H1 (cell line): ENCODE results near the gene HILPDA. TPM values are rescaled to one million over a fixed set of nuclear protein-coding genes. Genes with fewer than 3 reads are reported as not detected.

Source experiments
- CTCF ChIA-PET: fragments of 300-600 bp; sonication (Branson Sonifier 250); formaldehyde crosslinking; loops from one replicate; lab custom pipeline; 2021; ENCODE audit not compliant: partially characterized antibody; lab: Charles Lee
- POLR2A ChIA-PET: fragments of 300-600 bp; sonication (Branson Sonifier 250); formaldehyde crosslinking; loops from one replicate; lab custom pipeline; 2021; ENCODE audit warnings: inconsistent platforms; ENCODE audit not compliant: partially characterized antibody; lab: Charles Lee
- DNase-seq, 2 experiments: peaks; one replicate each; pipeline versions ENCODE4 v3.0.0 to v3.0.0-alpha.2; 2010 to 2022; ENCODE audit warnings: low spot score in 2 of 2, low read depth in 1 of 2, mixed read lengths in 1 of 2
- FAIRE-seq: peaks from 2 replicates; lab custom pipeline; 2011; peaks lifted over from hg19 to GRCh38; lab: Jason Lieb, UNC
- H2AFZ ChIP-seq: 2 replicates; pipeline ENCODE4 v1.8.1; 2012; ENCODE audit warnings: low read length, inconsistent platforms
- H2AK5ac ChIP-seq: 2 replicates; pipeline ENCODE4 v1.6.1; 2013; ENCODE audit warnings: low read depth, low read length
- H2BK120ac ChIP-seq: replicated peaks from 2 replicates; pipeline ENCODE3; 2013; ENCODE audit warnings: low read depth, low read length, inconsistent platforms
- H2BK12ac ChIP-seq: 2 replicates; pipeline ENCODE4 v1.6.1; 2013; ENCODE audit warnings: low read depth, low read length
- H2BK15ac ChIP-seq: 2 replicates; pipeline ENCODE4 v1.6.1; 2013; ENCODE audit warnings: low read length
- H2BK20ac ChIP-seq: 2 replicates; pipeline ENCODE4 v1.6.1; 2013; ENCODE audit warnings: low read length
- H2BK5ac ChIP-seq: 2 replicates; pipeline ENCODE4 v1.6.1; 2013; ENCODE audit warnings: low read depth, low read length
- H3K14ac ChIP-seq: 2 replicates; pipeline ENCODE4 v1.6.1; 2013; ENCODE audit warnings: inconsistent platforms; ENCODE audit not compliant: insufficient read length
- H3K18ac ChIP-seq: 2 replicates; pipeline ENCODE4 v1.6.1; 2013; ENCODE audit warnings: low read length; ENCODE audit errors: extremely low read depth
- H3K23ac ChIP-seq: 2 replicates; pipeline ENCODE4 v1.6.1; 2013; ENCODE audit warnings: inconsistent platforms; ENCODE audit not compliant: insufficient read length
- H3K23me2 ChIP-seq: 2 replicates; pipeline ENCODE4 v1.6.1; 2013; ENCODE audit warnings: low read depth, low read length
- H3K27ac ChIP-seq: 2 replicates; pipeline ENCODE4 v1.6.1; 2011; ENCODE audit warnings: low read depth, low read length, inconsistent platforms
- H3K27me3 ChIP-seq, 4 experiments: replicated peaks in 1 of 4; 1 replicate in 1 of 4; 2 replicates in 3 of 4; pipeline versions ENCODE4 v1.6.1 to v1.8.1; 2011 to 2013; ENCODE audit warnings: low read length in 3 of 4, mild to moderate bottlenecking in 3 of 4, inconsistent platforms in 2 of 4, mixed read lengths in 2 of 4, moderate library complexity in 1 of 4; ENCODE audit not compliant: control insufficient read depth in 3 of 4, insufficient read depth in 3 of 4; ENCODE audit errors: extremely low read depth in 1 of 4
- H3K36me3 ChIP-seq, 4 experiments: 2 replicates each; pipeline versions ENCODE4 v1.6.1 to v1.8.1; 2011 to 2013; ENCODE audit warnings: mild to moderate bottlenecking in 4 of 4, low read length in 3 of 4, moderate library complexity in 2 of 4, control low read depth in 1 of 4, inconsistent platforms in 1 of 4; ENCODE audit not compliant: insufficient read depth in 4 of 4, control insufficient read depth in 2 of 4
- H3K4ac ChIP-seq: replicated peaks from 2 replicates; pipeline ENCODE3; 2013; ENCODE audit warnings: low read length, low read depth, mixed read lengths, inconsistent platforms; ENCODE audit not compliant: insufficient read length
- H3K4me1 ChIP-seq, 4 experiments: replicated peaks in 1 of 4; 1 replicate in 1 of 4; 2 replicates in 3 of 4; pipeline versions ENCODE4 v1.6.1 to v1.8.1; 2011 to 2013; ENCODE audit warnings: low read length in 3 of 4, inconsistent platforms in 2 of 4, mixed read lengths in 1 of 4; ENCODE audit not compliant: insufficient read depth in 4 of 4, control insufficient read depth in 3 of 4
- H3K4me2 ChIP-seq, 2 experiments: 2 replicates each; pipeline versions ENCODE4 v1.6.1 to v1.8.1; 2011 to 2013; ENCODE audit warnings: low read depth in 2 of 2, low read length in 2 of 2, control low read depth in 1 of 2, inconsistent platforms in 1 of 2, mild to moderate bottlenecking in 1 of 2; ENCODE audit not compliant: insufficient read depth in 1 of 2
- H3K4me3 ChIP-seq, 4 experiments: fragments of 200-600, 300-600 bp in 1 of 4; sonication (generic), shearing (Covaris generic), sonication (Bioruptor Twin) in 1 of 4; 2 replicates each; pipeline versions ENCODE4 v1.5.1 to v1.8.1; 2011 to 2016; ENCODE audit warnings: low read length in 4 of 4, low read depth in 3 of 4, control low read depth in 2 of 4, inconsistent platforms in 2 of 4, mild to moderate bottlenecking in 2 of 4, mixed read lengths in 1 of 4, moderate library complexity in 1 of 4; ENCODE audit not compliant: insufficient read depth in 2 of 4; ENCODE audit errors: extremely low read depth in 1 of 4
- H3K56ac ChIP-seq: replicated peaks from 2 replicates; pipeline ENCODE3; 2013; ENCODE audit warnings: low read depth, mild to moderate bottlenecking, mixed read lengths, low read length, inconsistent platforms; ENCODE audit not compliant: insufficient read length
- H3K79me1 ChIP-seq: 2 replicates; pipeline ENCODE4 v1.6.1; 2013; ENCODE audit warnings: low read depth, low read length, control low read depth
- H3K79me2 ChIP-seq, 2 experiments: 2 replicates each; pipeline versions ENCODE4 v1.6.1 to v1.8.1; 2012 to 2013; ENCODE audit warnings: low read length in 2 of 2, mild to moderate bottlenecking in 2 of 2, inconsistent platforms in 1 of 2; ENCODE audit not compliant: insufficient read depth in 2 of 2, control insufficient read depth in 1 of 2
- H3K9ac ChIP-seq, 4 experiments: replicated peaks in 1 of 4; 1 replicate in 1 of 4; 2 replicates in 3 of 4; pipeline versions ENCODE4 v1.6.1 to v1.8.1; 2011 to 2013; ENCODE audit warnings: low read depth in 3 of 4, low read length in 3 of 4, control low read depth in 2 of 4, mild to moderate bottlenecking in 2 of 4, moderate library complexity in 2 of 4, inconsistent platforms in 1 of 4; ENCODE audit errors: extremely low read depth in 1 of 4
- H3K9me3 ChIP-seq, 2 experiments: 2 replicates each; pipeline versions ENCODE4 v1.6.1 to v1.8.1; 2012 to 2013; ENCODE audit warnings: mild to moderate bottlenecking in 2 of 2, moderate library complexity in 2 of 2, control low read depth in 1 of 2, inconsistent platforms in 1 of 2, low read depth in 1 of 2, low read length in 1 of 2, mixed read lengths in 1 of 2; ENCODE audit not compliant: insufficient read depth in 2 of 2
- H4K20me1 ChIP-seq, 2 experiments: replicated peaks in 1 of 2; 2 replicates each; pipeline versions ENCODE3 to v1.8.1; 2011 to 2013; ENCODE audit warnings: inconsistent platforms in 2 of 2, low read length in 2 of 2, mild to moderate bottlenecking in 1 of 2; ENCODE audit not compliant: insufficient read depth in 2 of 2, control insufficient read depth in 1 of 2
- H4K5ac ChIP-seq: 2 replicates; pipeline ENCODE4 v1.6.1; 2013; ENCODE audit warnings: low read length, low read depth, mixed read lengths, inconsistent platforms; ENCODE audit not compliant: insufficient read length
- H4K8ac ChIP-seq: 2 replicates; pipeline ENCODE4 v1.8.0; 2013; ENCODE audit warnings: mild to moderate bottlenecking, moderate library complexity, low read length, inconsistent platforms; ENCODE audit not compliant: insufficient read depth; ENCODE audit errors: extremely low read depth
- H4K91ac ChIP-seq: replicated peaks from 2 replicates; pipeline ENCODE3; 2013; ENCODE audit warnings: low read length, mixed read lengths, inconsistent platforms; ENCODE audit not compliant: insufficient read length
- ATF2 ChIP-seq: IDR thresholded peaks from 2 replicates; pipeline ENCODE4 v1.6.1; 2012; ENCODE audit warnings: low read length, inconsistent platforms
- BCL11A ChIP-seq, 2 experiments: IDR thresholded peaks; one replicate each; pipeline ENCODE4 v1.6.1; 2011; ENCODE audit warnings: low read depth in 2 of 2, low read length in 2 of 2, mild to moderate bottlenecking in 2 of 2
- HDAC6 ChIP-seq: IDR thresholded peaks from one replicate; pipeline ENCODE4 v1.7.1; 2012; ENCODE audit warnings: low read depth, mild to moderate bottlenecking, inconsistent platforms, low read length, moderate library complexity
- whole genome bisulfite sequencing, 2 experiments: shearing (Covaris generic) in 1 of 2; methylation state at CpG; one replicate each; pipeline versions ENCODE4 v1.1.6 to v1.1.7; 2013 to 2015; ENCODE audit warnings: low lambda C conversion rate in 2 of 2, mixed read lengths in 2 of 2, inconsistent platforms in 1 of 2, low coverage in 1 of 2, missing lambda C conversion rate in 1 of 2; ENCODE audit not compliant: insufficient replicate concordance in 2 of 2, insufficient coverage in 1 of 2, insufficient read length in 1 of 2; ENCODE audit errors: extremely low coverage in 1 of 2, missing lambda C conversion rate in 1 of 2; 5-methylcytosine and 5-hydroxymethylcytosine counted together
- polyA plus RNA-seq, 7 experiments: library from polyadenylated mRNA; depleted of rRNA in 3 of 7; stranded (reverse) in 5 of 7; unstranded in 2 of 7; fragments of >200 nt in 5 of 7; fragments of 200-250 nt in 2 of 7; gene quantifications; 1 replicate in 5 of 7; 2 replicates in 1 of 7; 4 replicates in 1 of 7; pipeline versions ENCODE4 v1.2.1 to v1.2.3, GENCODE V29; 2011 to 2013; ENCODE audit warnings: missing spikeins in 2 of 7, mixed read lengths in 2 of 7
- total RNA-seq: library from RNA; stranded (reverse); fragmentation: NEBNext Ultra II Directional; extraction: Animal tissue kit (Norgen Biotek cat#: 25700); gene quantifications from 2 replicates; pipeline ENCODE4 v1.2.1, GENCODE V29; 2021

The HILPDA gene
- total and polyA plus RNA-seq, 2 of the 8 experiments (the other 6 are each of a cell fraction or from before 2014, with no cell fraction given) = 35.6 to 80.0 TPM

GRCh38 chr7:128431754-128432153 lies 23.9 kb upstream of the HILPDA start:
- no peak overlapping the region for H3K9ac ChIP-seq
- H3K79me2 ChIP-seq = no peaks in the 10 kb centered on the region
- WGBS, 2 experiments = 93% methylated on average over 2 of the region's 2 CpGs; no CpG with 5 or more reads in 1 of the 2 experiments
- H3K4me1 ChIP-seq = peaks cover 3 to 12% (median 8%) of the 10 kb centered on the region in 4 experiments; a peak in 4 of 7 replicates
- no peak overlapping the region for H2BK120ac ChIP-seq
- H3K4me3 ChIP-seq = no peak overlapping the region
- TF ChIP-seq HDAC6 (no peak), ATF2 (no peak), BCL11A (IDR thresholded peaks at IDR 0.05; ENCODE audit: low read depth in 2 of 2, low read length in 2 of 2) (no peak)
- H2BK20ac ChIP-seq = 0 out of 2 replicates have a peak overlapping the region, but pooled peaks have one; percentile 53
- H3K23ac ChIP-seq = no peak overlapping the region
- H3K9me3 ChIP-seq = no peaks in the 10 kb centered on the region
- POLR2A ChIA-PET = interaction anchor here (0.9 to 1.9 kb wide), 5 partner anchors 12 to 28 kb away, joined by 3 to 6 read pairs (median 3); no protein-coding TSS in a partner anchor
- no peaks in the 10 kb centered on the region for H3K36me3 ChIP-seq
- no peak overlapping the region; the same call in 1 of the 2 replicates for H3K18ac ChIP-seq
- H3K27me3 ChIP-seq = no peaks in the 10 kb centered on the region
- DNase-seq (no peak), FAIRE-seq (no peak)
- H4K20me1 ChIP-seq = no peaks in the 10 kb centered on the region
- no peak overlapping the region; the same call in 1 of the 2 replicates for H2BK12ac ChIP-seq
- CTCF ChIA-PET = interaction anchor here (0.7 to 25.2 kb wide), 10 partner anchors 9 to 718 kb away, joined by 3 to 477 read pairs (median 12); partner anchors contain the start of genes HILPDA and IMPDH1
- H3K14ac ChIP-seq = no peak overlapping the region
- H4K5ac ChIP-seq = no peak overlapping the region
- no peak overlapping the region for H2BK15ac ChIP-seq
- no peak overlapping the region for H2AFZ ChIP-seq
- H3K4ac ChIP-seq = no peak overlapping the region
- no peak overlapping the region for H4K8ac ChIP-seq
- H3K23me2 ChIP-seq = no peaks in the 10 kb centered on the region
- H2AK5ac ChIP-seq = no peak overlapping the region
- no peaks in the 10 kb centered on the region for H3K79me1 ChIP-seq
- H2BK5ac ChIP-seq = no peak overlapping the region
- no peak overlapping the region for H3K27ac ChIP-seq
- H4K91ac ChIP-seq = no peak overlapping the region
- no peak overlapping the region for H3K4me2 ChIP-seq
- no peak overlapping the region for H3K56ac ChIP-seq
